Embryonic facial prominence (tissue), 1 donor: ENCODE data around the gene GOLPH3L.
"Not testable (repeated sequence)": the region's sequence is repeated elsewhere in the genome, so short reads cannot be mapped to it uniquely, and the experiment has no call there.

Experiments used
- DNase-seq: peaks from one replicate; pipeline ENCODE4 v3.0.0-alpha.2; 2016; ENCODE audit errors: extremely low spot score

GOLPH3L gene

GRCh38 chr1:150660584-150660983 lies 36.4 kb downstream of the GOLPH3L start:
- no peak for DNase-seq

GRCh38 chr1:150657064-150657463 lies 39.9 kb downstream of the GOLPH3L start:
- DNase-seq: not testable (repeated sequence)

GRCh38 chr1:150654635-150655034 lies 42.3 kb downstream of the GOLPH3L start:
- DNase-seq: not testable (repeated sequence)

GRCh38 chr1:150650193-150650592 lies 46.8 kb downstream of the GOLPH3L start:
- no peak for DNase-seq

GRCh38 chr1:150649441-150650075 lies 47.4 kb downstream of the GOLPH3L start:
- DNase-seq: no peak

GRCh38 chr1:150642296-150642695 lies 54.7 kb downstream of the GOLPH3L start:
- no peak for DNase-seq

GRCh38 chr1:150641126-150641815 lies 55.7 kb downstream of the GOLPH3L start:
- DNase-seq: not testable (repeated sequence)

GRCh38 chr1:150638430-150638829 lies 58.5 kb downstream of the GOLPH3L start:
- DNase-seq: not testable (repeated sequence)

- DNase-seq: not testable (repeated sequence)
Measured at GRCh38 chr1:150634839-150635622, 61.9 kb downstream of the GOLPH3L start.

GRCh38 chr1:150629115-150629928 lies 67.6 kb downstream of the GOLPH3L start, which contains the start of gene ENSA:
TSS of gene ENSA (minus strand) at chr1:150629612. CDS start at chr1:150629470, 142 bp downstream.
- peak; percentile 100 for DNase-seq

GRCh38 chr1:150628766-150629114 lies 68.2 kb downstream of the GOLPH3L start:
- DNase-seq: no peak

GRCh38 chr1:150627826-150628410 lies 69.0 kb downstream of the GOLPH3L start:
- DNase-seq: no peak

- no peak for DNase-seq
Measured at GRCh38 chr1:150626150-150626549, 70.8 kb downstream of the GOLPH3L start.

- DNase-seq: not testable (repeated sequence)
Measured at GRCh38 chr1:150624546-150624945, 72.4 kb downstream of the GOLPH3L start.

GRCh38 chr1:150624134-150624533 lies 72.8 kb downstream of the GOLPH3L start:
- DNase-seq: not testable (repeated sequence)

- no peak for DNase-seq
Measured at GRCh38 chr1:150622303-150622975, 74.5 kb downstream of the GOLPH3L start.

- peak; percentile 51 for DNase-seq
Measured at GRCh38 chr1:150621497-150622302, 75.3 kb downstream of the GOLPH3L start.

GRCh38 chr1:150620919-150621318 lies 76.0 kb downstream of the GOLPH3L start:
- DNase-seq: no peak

GRCh38 chr1:150619576-150620509 lies 77.1 kb downstream of the GOLPH3L start:
- DNase-seq: no peak
